ENCODE results near the gene KCNQ5. TPM values are rescaled to one million over a fixed set of nuclear protein-coding genes. Genes with fewer than 3 reads are reported as not detected.

The KCNQ5 gene
- total and polyA plus RNA-seq, 10 of the 15 experiments (the other 5 are each of a cell fraction or from before 2014, with no cell fraction given): 0.60 to 16.2 (median 3.2) TPM

- TF ChIP-seq ATF3 (IDR thresholded peaks at IDR 0.05; ENCODE audit: borderline replicate concordance, extremely low read depth, low read depth, low read length) (no peak), EP300 (IDR thresholded peaks at IDR 0.05; ENCODE audit: borderline replicate concordance in 1 of 2, control insufficient read depth in 1 of 2, low read depth in 2 of 2, low read length in 2 of 2) (peak; percentile 11 to 26; a peak in 1 of 4 replicates), TAF1 (IDR thresholded peaks at IDR 0.05; ENCODE audit: borderline replicate concordance, low read depth, low read length) (no peak), ZNF24 (IDR thresholded peaks at IDR 0.05) (0 out of 2 replicates have a peak, but pooled peaks have one; percentile 15), CREM (IDR thresholded peaks at IDR 0.05; ENCODE audit: low read depth) (no peak), WRNIP1 (IDR thresholded peaks at IDR 0.05; ENCODE audit: borderline replicate concordance, low read depth, low read length) (no peak), JUND (IDR thresholded peaks at IDR 0.05; ENCODE audit: low read depth, low read length) (no peak), MTA2 (IDR thresholded peaks at IDR 0.05; ENCODE audit: low read depth) (peak; percentile 43; the same call in 1 of the 2 replicates), ZNF274 (IDR thresholded peaks at IDR 0.05; ENCODE audit: insufficient read depth, insufficient read length) (no peak), FOXK2 (IDR thresholded peaks at IDR 0.05) (no peak), LARP7 (IDR thresholded peaks at IDR 0.05) (no peak), YBX1 (IDR thresholded peaks at IDR 0.05) (no peak), ATF7 (IDR thresholded peaks at IDR 0.05; ENCODE audit: low read depth) (0 out of 2 replicates have a peak, but pooled peaks have one; percentile 35)
Observed at GRCh38 chr6:73088138-73088813, 466.4 kb downstream of the KCNQ5 start (continued).

GRCh38 chr6:73104921-73105320 lies 483.1 kb downstream of the KCNQ5 start:
- H3K4me3 ChIP-seq: no peak overlapping the region
- in situ Hi-C loops (cut with MboI) (no loop called here), intact Hi-C loops (cut with micrococcal nuclease; ENCODE audit: unreplicated experiment) (no loop called here)
- no peaks in the 10 kb centered on the region for H3K9me3 ChIP-seq (replicated peaks; ENCODE audit: control insufficient read depth, insufficient read depth, low read length)
- H3K4me1 ChIP-seq (ENCODE audit: control insufficient read depth, insufficient read depth, low read length): no peaks in the 10 kb centered on the region
- H3K79me2 ChIP-seq (ENCODE audit: control insufficient read depth, insufficient read depth, low read length): no peaks in the 10 kb centered on the region
- RAD21 ChIA-PET (ENCODE audit: unreplicated experiment): interaction anchor here (1.5 kb wide), 1 partner anchor 23 kb away, joined by 3 read pairs; no protein-coding TSS in a partner anchor
- WGBS (ENCODE audit: insufficient coverage, insufficient replicate concordance, low lambda C conversion rate, missing lambda C conversion rate): 95% methylated on average over 4 of the region's 4 CpGs
- no peaks in the 10 kb centered on the region for H4K20me1 ChIP-seq (ENCODE audit: control insufficient read depth, insufficient read depth)
- no peak overlapping the region for H2AFZ ChIP-seq (ENCODE audit: control insufficient read depth, low read depth, low read length)
- no peak overlapping the region for H3K4me2 ChIP-seq (ENCODE audit: control insufficient read depth, insufficient read depth)
- no peak overlapping the region for H3K27ac ChIP-seq (ENCODE audit: control insufficient read depth, insufficient read depth)
- SMC1A ChIA-PET (ENCODE audit: uncharacterized antibody, unreplicated experiment): interaction anchor here (1.2 to 1.4 kb wide), 3 partner anchors 11 to 488 kb away, joined by 3 to 4 read pairs (median 4); no protein-coding TSS in a partner anchor
- no peak overlapping the region for H3K9ac ChIP-seq (ENCODE audit: control insufficient read depth, insufficient read depth, low read length)
- FAIRE-seq (no peak), DNase-seq (ENCODE audit: low read depth, low spot score) (no peak), ATAC-seq (no peak)
- BruUV-seq (replicated peaks): no TSS peak
- no peaks in the 10 kb centered on the region for H3K36me3 ChIP-seq (ENCODE audit: control insufficient read depth in 2 of 2, insufficient read depth in 2 of 2, low read length in 1 of 2)
- POLR2A ChIA-PET: no interaction called here
- H3K27me3 ChIP-seq (replicated peaks in 1 of 2; ENCODE audit: control insufficient read depth in 2 of 2, insufficient read depth in 2 of 2, low read length in 1 of 2): no peaks in the 10 kb centered on the region
- CTCF ChIA-PET: interaction anchor here (0.9 to 1.1 kb wide), 2 partner anchors 24 to 416 kb away, joined by 3 read pairs; no protein-coding TSS in a partner anchor
- TF ChIP-seq RELA (IDR thresholded peaks at IDR 0.05; ENCODE audit: borderline replicate concordance, partially characterized antibody) (no peak), SMAD5 (IDR thresholded peaks at IDR 0.05; ENCODE audit: low read depth) (no peak), PKNOX1 (IDR thresholded peaks at IDR 0.05) (no peak), MEF2B (IDR thresholded peaks at IDR 0.05; ENCODE audit: partially characterized antibody, poor library complexity, severe bottlenecking) (no peak), BCL11A (IDR thresholded peaks at IDR 0.05; ENCODE audit: low read depth, low read length) (no peak), CHD2 (IDR thresholded peaks at IDR 0.05; ENCODE audit: borderline replicate concordance, low read depth, low read length) (no peak), CBFB (IDR thresholded peaks at IDR 0.05; ENCODE audit: low read depth) (no peak)

Measured in GM12878 (cell line).